K562 (cell line): Measurements from ENCODE around the gene CHKB.

ENCODE experiments used
- BCL6 ChIP-seq: fragments of 250-450 bp; sonication (Bioruptor Pico); IDR thresholded peaks from 2 replicates; pipeline ENCODE4 v1.4.0; 2020
- CEBPG ChIP-seq, 3 experiments: fragments of 200-800 bp in 1 of 3; sonication (Bioruptor generic) in 1 of 3; sonication (generic) in 1 of 3; formaldehyde crosslinking in 1 of 3; IDR thresholded peaks in 2 of 3; conservative IDR thresholded peaks in 1 of 3; 2 replicates each; pipeline versions ENCODE4 v1.6.1 to v1.8.0; 2016 to 2022; ENCODE audit warnings: missing compliant biosample characterization in 2 of 3, missing genetic modification characterization in 2 of 3, mild to moderate bottlenecking in 1 of 3, missing genetic modification reagents in 1 of 3
- GTF2F1 ChIP-seq: IDR thresholded peaks from 2 replicates; pipeline ENCODE4 v1.6.1; 2011; ENCODE audit warnings: low read depth, low read length, improper control_type of control experiment
- HCFC1 ChIP-seq: IDR thresholded peaks from 2 replicates; pipeline ENCODE4 v1.6.1; 2012; ENCODE audit warnings: low read depth, low read length, improper control_type of control experiment
- MYNN ChIP-seq, 2 experiments: sonication (generic); formaldehyde crosslinking in 1 of 2; IDR thresholded peaks; 2 replicates each; pipeline versions ENCODE4 v1.5.0 to v1.6.1; 2016 to 2020; ENCODE audit warnings: antibody characterized with exemption in 1 of 2, missing genetic modification reagents in 1 of 2
- SOX6 ChIP-seq: fragments of 450-650 bp; IDR thresholded peaks from 2 replicates; pipeline ENCODE4 v1.6.1; 2014; ENCODE audit warnings: mild to moderate bottlenecking
- TCF7L2 ChIP-seq: fragments of 150-350 bp; IDR thresholded peaks from 2 replicates; pipeline ENCODE4 v1.6.1; 2016; ENCODE audit warnings: low read depth, mild to moderate bottlenecking, low read length, moderate library complexity
- ZNF263 ChIP-seq: sonication (generic); formaldehyde crosslinking; IDR thresholded peaks from 2 replicates; pipeline ENCODE4 v1.8.0; 2022; ENCODE audit warnings: mild to moderate bottlenecking, missing genetic modification reagents, borderline replicate concordance
- TF ChIP-seq, protein P1 (sequence below), 2 experiments: fragments of 450-650 bp; formaldehyde crosslinking in 1 of 2; IDR thresholded peaks; 2 replicates each; pipeline versions ENCODE4 v1.4.0 to v1.6.1; 2014 to 2020; ENCODE audit warnings: mild to moderate bottlenecking in 2 of 2, borderline replicate concordance in 1 of 2, low read depth in 1 of 2
- TF ChIP-seq, protein P2 (sequence below): fragments of 250-450 bp; sonication (Bioruptor Pico); IDR thresholded peaks from 2 replicates; pipeline ENCODE4 v1.8.0; 2021; ENCODE audit warnings: borderline replicate concordance, mild to moderate bottlenecking, moderate library complexity; ENCODE audit not compliant: poor library complexity, severe bottlenecking

DNA sequence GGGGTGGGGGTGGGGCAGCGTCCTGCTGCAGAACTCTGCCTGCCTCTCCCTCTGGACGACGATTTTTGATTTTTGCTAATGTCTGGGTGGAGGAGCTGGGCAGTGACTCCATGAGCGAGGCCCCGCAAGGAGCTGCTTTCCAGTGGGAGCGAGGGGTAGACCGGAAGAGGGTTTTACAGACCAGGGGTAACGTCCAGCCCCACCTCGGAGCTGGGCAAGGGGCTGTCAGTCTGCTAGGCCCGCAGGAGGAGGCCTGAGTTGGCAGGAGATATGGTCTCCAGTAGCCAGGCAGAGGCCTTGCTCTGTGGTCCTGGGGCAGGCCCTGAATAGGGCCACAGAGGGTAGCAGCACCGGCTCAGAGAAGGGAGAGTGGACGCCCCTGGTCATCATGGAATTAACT lies 26.9 kb upstream of the CHKB start:
- TF ChIP-seq GTF2F1 (no peak), SOX6 (no peak), CEBPG (CRISPR knock-in tag; IDR thresholded peaks at IDR 0.05) (no peak), CEBPG (tag; conservative IDR thresholded peaks at IDR 0.05 in 1 of 2, IDR thresholded peaks at IDR 0.05 in 1 of 2) (no peak), ZNF263 (CRISPR knock-in tag) (no peak), MYNN (IDR thresholded peaks at IDR 0.05) (no peak), MYNN (CRISPR knock-in tag; IDR thresholded peaks at IDR 0.05) (no peak), TCF7L2 (no peak), BCL6 (no peak), HCFC1 (no peak)
- TF ChIP-seq, protein P1, sequence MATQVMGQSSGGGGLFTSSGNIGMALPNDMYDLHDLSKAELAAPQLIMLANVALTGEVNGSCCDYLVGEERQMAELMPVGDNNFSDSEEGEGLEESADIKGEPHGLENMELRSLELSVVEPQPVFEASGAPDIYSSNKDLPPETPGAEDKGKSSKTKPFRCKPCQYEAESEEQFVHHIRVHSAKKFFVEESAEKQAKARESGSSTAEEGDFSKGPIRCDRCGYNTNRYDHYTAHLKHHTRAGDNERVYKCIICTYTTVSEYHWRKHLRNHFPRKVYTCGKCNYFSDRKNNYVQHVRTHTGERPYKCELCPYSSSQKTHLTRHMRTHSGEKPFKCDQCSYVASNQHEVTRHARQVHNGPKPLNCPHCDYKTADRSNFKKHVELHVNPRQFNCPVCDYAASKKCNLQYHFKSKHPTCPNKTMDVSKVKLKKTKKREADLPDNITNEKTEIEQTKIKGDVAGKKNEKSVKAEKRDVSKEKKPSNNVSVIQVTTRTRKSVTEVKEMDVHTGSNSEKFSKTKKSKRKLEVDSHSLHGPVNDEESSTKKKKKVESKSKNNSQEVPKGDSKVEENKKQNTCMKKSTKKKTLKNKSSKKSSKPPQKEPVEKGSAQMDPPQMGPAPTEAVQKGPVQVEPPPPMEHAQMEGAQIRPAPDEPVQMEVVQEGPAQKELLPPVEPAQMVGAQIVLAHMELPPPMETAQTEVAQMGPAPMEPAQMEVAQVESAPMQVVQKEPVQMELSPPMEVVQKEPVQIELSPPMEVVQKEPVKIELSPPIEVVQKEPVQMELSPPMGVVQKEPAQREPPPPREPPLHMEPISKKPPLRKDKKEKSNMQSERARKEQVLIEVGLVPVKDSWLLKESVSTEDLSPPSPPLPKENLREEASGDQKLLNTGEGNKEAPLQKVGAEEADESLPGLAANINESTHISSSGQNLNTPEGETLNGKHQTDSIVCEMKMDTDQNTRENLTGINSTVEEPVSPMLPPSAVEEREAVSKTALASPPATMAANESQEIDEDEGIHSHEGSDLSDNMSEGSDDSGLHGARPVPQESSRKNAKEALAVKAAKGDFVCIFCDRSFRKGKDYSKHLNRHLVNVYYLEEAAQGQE (IDR thresholded peaks at IDR 0.05; ENCODE audit: borderline replicate concordance): no peak
- TF ChIP-seq, protein P1 (CRISPR knock-in tag; IDR thresholded peaks at IDR 0.05; ENCODE audit: low read depth): no peak
- TF ChIP-seq, protein P2, sequence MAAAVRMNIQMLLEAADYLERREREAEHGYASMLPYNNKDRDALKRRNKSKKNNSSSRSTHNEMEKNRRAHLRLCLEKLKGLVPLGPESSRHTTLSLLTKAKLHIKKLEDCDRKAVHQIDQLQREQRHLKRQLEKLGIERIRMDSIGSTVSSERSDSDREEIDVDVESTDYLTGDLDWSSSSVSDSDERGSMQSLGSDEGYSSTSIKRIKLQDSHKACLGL (CRISPR knock-in tag): no peak
